H9 (cell line): ENCODE results near the gene CPT1C. TPM values are rescaled to one million over a fixed set of nuclear protein-coding genes. Genes with fewer than 3 reads are reported as not detected.

ENCODE experiments used
- DNase-seq: peaks from one replicate; pipeline ENCODE4 v3.0.0-alpha.2; 2017
- H2AFZ ChIP-seq: one replicate; pipeline ENCODE4 v1.6.1; 2013; ENCODE audit warnings: mild to moderate bottlenecking, low read length, control low read depth, moderate library complexity
- H2AK5ac ChIP-seq: 2 replicates; pipeline ENCODE4 v1.6.1; 2013; ENCODE audit warnings: low read length, control low read depth, mixed read lengths; ENCODE audit not compliant: insufficient read length
- H2BK120ac ChIP-seq: one replicate; pipeline ENCODE4 v1.6.1; 2013; ENCODE audit warnings: low read depth, mild to moderate bottlenecking, low read length, control low read depth, inconsistent platforms; ENCODE audit not compliant: poor library complexity, severe bottlenecking
- H2BK12ac ChIP-seq: 2 replicates; pipeline ENCODE4 v1.6.1; 2013; ENCODE audit warnings: low read length, control low read depth, mixed read lengths, low read depth; ENCODE audit not compliant: insufficient read length
- H2BK15ac ChIP-seq: 2 replicates; pipeline ENCODE4 v1.6.1; 2013; ENCODE audit warnings: low read depth, low read length, control low read depth
- H2BK20ac ChIP-seq: one replicate; pipeline ENCODE4 v1.6.1; 2013; ENCODE audit warnings: low read depth, mild to moderate bottlenecking, low read length, control low read depth, inconsistent platforms; ENCODE audit not compliant: poor library complexity, severe bottlenecking
- H2BK5ac ChIP-seq: 2 replicates; pipeline ENCODE4 v1.6.1; 2013; ENCODE audit warnings: low read length, control low read depth, mixed read lengths; ENCODE audit not compliant: insufficient read length
- H3K14ac ChIP-seq: 2 replicates; pipeline ENCODE4 v1.6.1; 2013; ENCODE audit warnings: low read length, control low read depth; ENCODE audit not compliant: insufficient read depth
- H3K18ac ChIP-seq: 2 replicates; pipeline ENCODE4 v1.6.1; 2013; ENCODE audit warnings: low read depth, mild to moderate bottlenecking, mixed read lengths, low read length, control low read depth; ENCODE audit not compliant: insufficient read length
- H3K23ac ChIP-seq: 2 replicates; pipeline ENCODE4 v1.6.1; 2013; ENCODE audit warnings: low read length, control low read depth, mixed read lengths, low read depth; ENCODE audit not compliant: insufficient read length
- H3K23me2 ChIP-seq: 2 replicates; pipeline ENCODE4 v1.6.1; 2013; ENCODE audit warnings: low read depth, mild to moderate bottlenecking, mixed read lengths, low read length, control low read depth; ENCODE audit not compliant: insufficient read length, poor library complexity, severe bottlenecking
- H3K27ac ChIP-seq: 2 replicates; pipeline ENCODE4 v1.5.1; 2013; ENCODE audit warnings: low read length, control low read depth, mixed read lengths, low read depth; ENCODE audit not compliant: insufficient read length
- H3K27me3 ChIP-seq: 2 replicates; pipeline ENCODE4 v1.6.1; 2013; ENCODE audit warnings: low read length, control low read depth, inconsistent platforms; ENCODE audit not compliant: insufficient read depth
- H3K4ac ChIP-seq: 2 replicates; pipeline ENCODE4 v1.6.1; 2013; ENCODE audit warnings: low read depth, mild to moderate bottlenecking, control low read depth, inconsistent platforms, low read length, moderate library complexity
- H3K4me1 ChIP-seq: 2 replicates; pipeline ENCODE4 v1.6.1; 2013; ENCODE audit warnings: low read length, control low read depth, inconsistent platforms; ENCODE audit not compliant: insufficient read depth
- H3K4me2 ChIP-seq: 2 replicates; pipeline ENCODE4 v1.6.1; 2013; ENCODE audit warnings: low read length, control low read depth, mixed read lengths; ENCODE audit not compliant: insufficient read length, insufficient read depth
- H3K56ac ChIP-seq: 2 replicates; pipeline ENCODE4 v1.6.1; 2013; ENCODE audit warnings: low read depth, mild to moderate bottlenecking, mixed read lengths, low read length, control low read depth; ENCODE audit not compliant: insufficient read length
- H3K79me1 ChIP-seq: 2 replicates; pipeline ENCODE4 v1.6.1; 2013; ENCODE audit warnings: low read depth, mild to moderate bottlenecking, moderate library complexity, low read length, control low read depth, inconsistent platforms; ENCODE audit not compliant: insufficient read depth, poor library complexity, severe bottlenecking
- H3K79me2 ChIP-seq: 2 replicates; pipeline ENCODE4 v1.6.1; 2013; ENCODE audit warnings: low read length, control low read depth, inconsistent platforms; ENCODE audit not compliant: insufficient read depth
- H3K9ac ChIP-seq: 2 replicates; pipeline ENCODE4 v1.6.1; 2013; ENCODE audit warnings: low read length, control low read depth, mixed read lengths; ENCODE audit not compliant: insufficient read length; ENCODE audit errors: extremely low read depth
- H3K9me3 ChIP-seq: one replicate; pipeline ENCODE4 v1.6.1; 2013; ENCODE audit warnings: low read depth, low read length, inconsistent platforms; ENCODE audit not compliant: control insufficient read depth
- H3T11ph ChIP-seq: one replicate; pipeline ENCODE4 v1.6.1; 2013; ENCODE audit warnings: mild to moderate bottlenecking, low read length, control low read depth, inconsistent platforms
- H4K20me1 ChIP-seq: one replicate; pipeline ENCODE4 v1.6.1; 2013; ENCODE audit not compliant: control insufficient read depth, insufficient read length, insufficient read depth
- H4K5ac ChIP-seq: 2 replicates; pipeline ENCODE4 v1.6.1; 2013; ENCODE audit warnings: low read depth, mild to moderate bottlenecking, mixed read lengths, low read length, control low read depth; ENCODE audit not compliant: insufficient read length
- H4K8ac ChIP-seq: replicated peaks from 2 replicates; pipeline ENCODE4 v1.6.1; 2013; ENCODE audit warnings: low read length, control low read depth, mixed read lengths, low read depth; ENCODE audit not compliant: insufficient read length
- H4K91ac ChIP-seq: 2 replicates; pipeline ENCODE4 v1.6.1; 2013; ENCODE audit warnings: low read depth, mild to moderate bottlenecking, moderate library complexity, mixed read lengths, low read length, control low read depth; ENCODE audit not compliant: insufficient read length
- H3K27ac Mint-ChIP-seq, 3 experiments: 2 replicates in 2 of 3; 3 replicates in 1 of 3; pipeline ENCODE4 v1.8.0; 2020 to 2021; ENCODE audit warnings: mixed read lengths in 3 of 3, mild to moderate bottlenecking in 1 of 3, moderate library complexity in 1 of 3
- H3K27me3 Mint-ChIP-seq: 2 replicates; pipeline ENCODE4 v1.8.0; 2021; ENCODE audit warnings: low read depth, mild to moderate bottlenecking, moderate library complexity, mixed read lengths
- H3K36me3 Mint-ChIP-seq, 3 experiments: 2 replicates in 2 of 3; 3 replicates in 1 of 3; pipeline ENCODE4 v1.8.0; 2020 to 2021; ENCODE audit warnings: low read depth in 3 of 3, mixed read lengths in 3 of 3; ENCODE audit not compliant: insufficient read depth in 1 of 3
- H3K4me1 Mint-ChIP-seq, 2 experiments: 2 replicates each; pipeline ENCODE4 v1.8.0; 2020; ENCODE audit warnings: mixed read lengths in 2 of 2
- H3K4me3 Mint-ChIP-seq, 2 experiments: 2 replicates in 1 of 2; 3 replicates in 1 of 2; pipeline ENCODE4 v1.8.0; 2020 to 2021; ENCODE audit warnings: mild to moderate bottlenecking in 2 of 2, mixed read lengths in 2 of 2, moderate library complexity in 1 of 2
- H3K9me3 Mint-ChIP-seq, 2 experiments: 2 replicates in 1 of 2; 3 replicates in 1 of 2; pipeline ENCODE4 v1.8.0; 2020; ENCODE audit warnings: mild to moderate bottlenecking in 2 of 2, mixed read lengths in 2 of 2, moderate library complexity in 1 of 2
- WGBS: extraction: QIAGEN DNeasy Blood & Tissue Kit; methylation state at CpG from one replicate; pipeline ENCODE4 v1.1.7; 2013; ENCODE audit warnings: missing lambda C conversion rate, low lambda C conversion rate, mixed read lengths; ENCODE audit not compliant: insufficient read length; ENCODE audit errors: extremely low coverage; 5-methylcytosine and 5-hydroxymethylcytosine counted together
- total RNA-seq: library from RNA; stranded (reverse); gene quantifications from 2 replicates; pipeline ENCODE4 v1.2.1, GENCODE V29; 2021
- TF ChIP-seq, protein P1 (sequence below): fragments of 200-600 bp; sonication (generic); conservative IDR thresholded peaks from 3 replicates; pipeline ENCODE4 v1.8.0; 2021; ENCODE audit warnings: antibody characterized with exemption, mild to moderate bottlenecking

CPT1C gene
- total RNA-seq, 1 experiment from 2014 or later, result 74.6 TPM

DNA sequence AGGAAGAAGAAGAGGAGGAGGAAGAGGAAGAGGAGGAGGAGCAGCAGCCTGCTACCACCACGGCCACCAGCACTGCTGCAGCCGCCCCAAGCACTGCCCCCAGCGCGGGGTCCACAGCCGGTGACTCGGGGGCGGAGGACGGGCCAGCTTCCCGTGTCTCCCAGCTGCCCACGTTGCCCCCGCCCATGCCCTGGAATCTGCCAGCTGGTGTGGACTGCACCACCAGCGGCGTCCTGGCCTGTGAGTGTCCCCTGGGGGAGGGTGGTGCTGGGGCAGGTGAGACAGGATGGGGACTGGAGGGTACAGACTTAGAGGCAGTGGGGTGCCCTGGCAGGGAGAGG, 37.5 kb upstream of the CPT1C start:
- Mint-ChIP-seq H3K4me3 (no peak overlapping the region), H3K36me3 (peaks cover 27 to 78% (median 70%) of the 10 kb centered on the region in 3 experiments), H3K9me3 (no peaks in the 10 kb centered on the region; a peak in 1 of 5 replicates), H3K27me3 (no peaks in the 10 kb centered on the region), H3K27ac (0 out of 7 replicates have a peak overlapping the region, but pooled peaks of 1 of the 3 experiments have one; percentile 28), H3K4me1 (peaks cover 19 to 21% of the 10 kb centered on the region in 2 experiments)
- Histone ChIP-seq H3K23me2 (no peaks in the 10 kb centered on the region), H2BK15ac (no peak overlapping the region), H3K4me2 (no peak overlapping the region), H4K5ac (no peak overlapping the region), H3K27me3 (no peaks in the 10 kb centered on the region), H3K56ac (no peak overlapping the region), H2AFZ (no peak overlapping the region), H4K8ac (no peak overlapping the region), H2BK20ac (no peak overlapping the region), H3K27ac (no peak overlapping the region), H3K14ac (no peak overlapping the region), H3K9ac (no peak overlapping the region), H4K91ac (no peak overlapping the region), H3K79me1 (no peaks in the 10 kb centered on the region), H2BK120ac (no peak overlapping the region), H2BK5ac (no peak overlapping the region), H4K20me1 (no peaks in the 10 kb centered on the region), H3K18ac (no peak overlapping the region), H2AK5ac (no peak overlapping the region), H3T11ph (no peak overlapping the region), H2BK12ac (no peak overlapping the region), H3K4ac (no peak overlapping the region), H3K23ac (no peak overlapping the region), H3K4me1 (no peaks in the 10 kb centered on the region), H3K9me3 (no peaks in the 10 kb centered on the region), H3K79me2 (no peaks in the 10 kb centered on the region)
- WGBS, result no CpG with 5 or more reads among the region's 13 CpGs
- no peak for DNase-seq
- TF ChIP-seq, protein P1, sequence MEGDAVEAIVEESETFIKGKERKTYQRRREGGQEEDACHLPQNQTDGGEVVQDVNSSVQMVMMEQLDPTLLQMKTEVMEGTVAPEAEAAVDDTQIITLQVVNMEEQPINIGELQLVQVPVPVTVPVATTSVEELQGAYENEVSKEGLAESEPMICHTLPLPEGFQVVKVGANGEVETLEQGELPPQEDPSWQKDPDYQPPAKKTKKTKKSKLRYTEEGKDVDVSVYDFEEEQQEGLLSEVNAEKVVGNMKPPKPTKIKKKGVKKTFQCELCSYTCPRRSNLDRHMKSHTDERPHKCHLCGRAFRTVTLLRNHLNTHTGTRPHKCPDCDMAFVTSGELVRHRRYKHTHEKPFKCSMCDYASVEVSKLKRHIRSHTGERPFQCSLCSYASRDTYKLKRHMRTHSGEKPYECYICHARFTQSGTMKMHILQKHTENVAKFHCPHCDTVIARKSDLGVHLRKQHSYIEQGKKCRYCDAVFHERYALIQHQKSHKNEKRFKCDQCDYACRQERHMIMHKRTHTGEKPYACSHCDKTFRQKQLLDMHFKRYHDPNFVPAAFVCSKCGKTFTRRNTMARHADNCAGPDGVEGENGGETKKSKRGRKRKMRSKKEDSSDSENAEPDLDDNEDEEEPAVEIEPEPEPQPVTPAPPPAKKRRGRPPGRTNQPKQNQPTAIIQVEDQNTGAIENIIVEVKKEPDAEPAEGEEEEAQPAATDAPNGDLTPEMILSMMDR, result no peak
